Stomach (tissue), 9 donors: ENCODE results near the gene ART4. TPM values are rescaled to one million over a fixed set of nuclear protein-coding genes. Genes with fewer than 3 reads are reported as not detected.

Source experiments
- DNase-seq, 2 donors: peaks; one replicate each; pipeline versions ENCODE4 v3.0.0 to v3.0.0-alpha.2; 2013 to 2019
- H3K27ac ChIP-seq, 5 donors: fragments of 200-600 bp in 4 of 5; sonication (generic) in 4 of 5; one replicate each; pipeline ENCODE4 v1.5.1; 2013 to 2019; ENCODE audit warnings: mild to moderate bottlenecking in 1 of 5, moderate library complexity in 1 of 5
- H3K27me3 ChIP-seq, 3 donors: fragments of 200-600 bp; sonication (generic); one replicate each; pipeline ENCODE4 v1.5.1; 2017 to 2019; ENCODE audit warnings: mixed run types in 1 of 3
- H3K36me3 ChIP-seq, 4 donors: fragments of 200-600 bp; sonication (generic); 1 replicate in 3 of 4; 2 replicates in 1 of 4; pipeline ENCODE4 v1.5.1; 2016 to 2019
- H3K4me1 ChIP-seq, 4 donors: fragments of 200-600 bp; sonication (generic); one replicate each; pipeline ENCODE4 v1.5.1; 2016 to 2019
- H3K4me3 ChIP-seq, 4 donors: fragments of 200-600 bp; sonication (generic) in 3 of 4; one replicate each; pipeline ENCODE4 v1.5.1; 2016 to 2019; ENCODE audit warnings: mild to moderate bottlenecking in 1 of 4
- H3K9me3 ChIP-seq, 4 donors: fragments of 200-600 bp; sonication (generic); one replicate each; pipeline ENCODE4 v1.5.1; 2016 to 2019
- EP300 ChIP-seq: sonication (generic); formaldehyde crosslinking; IDR thresholded peaks from one replicate; pipeline ENCODE4 v1.6.1; 2017; ENCODE audit warnings: antibody characterized with exemption
- POLR2A ChIP-seq, 4 donors: fragments of 450-650 bp; IDR thresholded peaks; one replicate each; pipeline ENCODE4 v1.6.1; 2016; ENCODE audit warnings: antibody characterized with exemption in 4 of 4, control low read depth in 2 of 4, mild to moderate bottlenecking in 1 of 4, moderate library complexity in 1 of 4
- POLR2AphosphoS5 ChIP-seq, 3 donors: sonication (generic); formaldehyde crosslinking; IDR thresholded peaks; one replicate each; pipeline ENCODE4 v1.6.1; 2016; ENCODE audit warnings: antibody characterized with exemption in 3 of 3
- WGBS, 5 donors: extraction: QIAGEN DNeasy Blood & Tissue Kit in 3 of 5; methylation state at CpG; one replicate each; pipeline versions ENCODE4 v1.1.5 to v1.1.7; 2013 to 2018; 5-methylcytosine and 5-hydroxymethylcytosine counted together
- intact Hi-C: fragments of 100-400 bp; cut with DNase I; formaldehyde crosslinking; loops from one replicate; pipeline ENCODE4 v1.15.1; 2023; ENCODE audit warnings: low total_unique reads
- polyA plus RNA-seq, 3 donors: library from polyadenylated mRNA; stranded (reverse); fragments of 200-250 nt; gene quantifications; one replicate each; pipeline ENCODE4 v1.2.3, GENCODE V29; 2013
- total RNA-seq, 5 donors: library from RNA; depleted of rRNA; stranded (reverse); fragments of >200 nt; gene quantifications; one replicate each; pipeline versions ENCODE4 v1.1.0 to v1.2.3, GENCODE V29; 2014 to 2016
- TF ChIP-seq, protein P1 (sequence below), 7 experiments: fragments of 450-650 bp in 4 of 7; fragments of 200-600 bp in 3 of 7; sonication (generic) in 3 of 7; IDR thresholded peaks; one replicate each; pipeline ENCODE4 v1.5.1; 2016 to 2019; ENCODE audit warnings: antibody characterized with exemption in 7 of 7, control low read depth in 2 of 7, mild to moderate bottlenecking in 1 of 7
- donor health status: healthy with polysubstance abuse.
- donor health status: Bipolar disorder and iron deficiency.
- donor health status: healthy.

The ART4 gene
- total and polyA plus RNA-seq, 8 donors: 0.03 to 2.0 (median 1.2) TPM; not detected in 4

DNA sequence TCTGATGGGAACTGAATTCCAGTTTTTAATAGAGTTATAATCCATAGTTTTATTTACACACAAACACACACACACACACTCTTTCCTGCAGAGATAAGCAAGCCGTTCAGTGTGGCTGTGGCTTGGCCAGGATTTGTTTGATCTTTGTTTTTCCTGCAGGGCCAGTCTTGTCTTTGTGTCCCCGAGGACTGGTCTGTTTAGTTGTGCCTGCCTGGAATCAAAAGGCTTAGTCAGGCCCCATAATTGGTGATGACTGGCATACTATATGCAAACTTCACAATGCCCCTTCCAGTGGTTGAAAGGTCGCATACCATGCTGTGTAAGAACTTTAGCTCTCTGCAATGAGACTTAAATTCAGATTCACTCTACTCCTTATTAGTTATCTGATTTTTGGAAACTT, 66.1 kb downstream of the ART4 start:
- intact Hi-C loops: no loop called here
- DNase-seq: peak; percentile 72 to 84
- no peaks in the 10 kb centered on the region for H3K27me3 ChIP-seq
- no peaks in the 10 kb centered on the region for H3K9me3 ChIP-seq
- no peaks in the 10 kb centered on the region for H3K36me3 ChIP-seq
- TF ChIP-seq POLR2AphosphoS5 (IDR thresholded peaks at IDR 0.05): peak in 2 of 3 donors; percentile 53 to 74
- TF ChIP-seq EP300: no peak
- TF ChIP-seq POLR2A (IDR thresholded peaks at IDR 0.05): no peak
- H3K4me3 ChIP-seq: no peak overlapping the region
- H3K27ac ChIP-seq: peak overlapping the region; percentile 6 to 99 (median 96)
- H3K4me1 ChIP-seq: peaks cover 16 to 46% (median 27%) of the 10 kb centered on the region in 4 donors
- 20 to 50% (median 26%) methylated on average over 3 of the region's 3 CpGs for WGBS, 5 donors

DNA sequence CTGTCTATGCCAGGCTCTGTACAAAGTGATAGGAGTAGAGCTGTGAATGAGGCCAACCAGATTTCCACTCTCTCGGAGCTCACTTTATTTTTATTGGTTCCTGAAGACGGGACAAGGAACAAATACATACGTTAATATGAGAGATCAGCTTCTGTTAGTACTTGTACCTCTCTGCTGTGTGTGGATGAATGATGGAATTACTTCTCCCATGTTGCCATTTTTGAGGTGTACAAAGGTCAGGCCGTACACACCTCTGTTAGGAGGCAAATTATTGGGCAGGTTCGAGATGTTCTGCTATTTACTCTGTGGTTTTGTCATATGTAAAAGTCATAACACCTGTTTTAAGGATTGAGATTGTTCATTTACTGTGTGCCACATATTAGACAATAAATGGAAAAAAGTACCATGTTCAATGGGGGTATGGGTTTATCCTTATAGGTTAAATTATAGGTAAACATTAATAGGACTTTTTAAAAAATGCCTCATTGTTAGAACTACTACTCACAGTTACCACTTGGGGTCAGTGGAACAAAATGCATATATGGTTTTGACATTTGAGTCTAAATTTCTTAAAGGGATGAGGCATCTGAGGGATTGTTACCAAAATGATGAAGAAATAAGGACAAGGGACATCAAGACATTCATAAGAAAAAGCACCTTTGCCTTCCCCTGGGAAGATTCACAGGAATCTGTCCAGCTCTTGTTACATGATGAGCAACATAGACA, 66.9 kb downstream of the ART4 start:
- whole genome bisulfite sequencing, 5 donors: 34 to 51% (median 45%) methylated on average over 5 of the region's 5 CpGs
- Histone ChIP-seq H3K27me3 (no peaks in the 10 kb centered on the region), H3K4me3 (peak overlapping the region in 3 of 4 donors; percentile 60 to 73 (median 73)), H3K36me3 (no peaks in the 10 kb centered on the region), H3K4me1 (peaks cover 16 to 51% (median 30%) of the 10 kb centered on the region in 4 donors), H3K9me3 (no peaks in the 10 kb centered on the region), H3K27ac (peak overlapping the region; percentile 52 to 99 (median 97))
- TF ChIP-seq EP300 (no peak), POLR2A (IDR thresholded peaks at IDR 0.05) (no peak), POLR2AphosphoS5 (IDR thresholded peaks at IDR 0.05) (no peak)
- TF ChIP-seq, protein P1, sequence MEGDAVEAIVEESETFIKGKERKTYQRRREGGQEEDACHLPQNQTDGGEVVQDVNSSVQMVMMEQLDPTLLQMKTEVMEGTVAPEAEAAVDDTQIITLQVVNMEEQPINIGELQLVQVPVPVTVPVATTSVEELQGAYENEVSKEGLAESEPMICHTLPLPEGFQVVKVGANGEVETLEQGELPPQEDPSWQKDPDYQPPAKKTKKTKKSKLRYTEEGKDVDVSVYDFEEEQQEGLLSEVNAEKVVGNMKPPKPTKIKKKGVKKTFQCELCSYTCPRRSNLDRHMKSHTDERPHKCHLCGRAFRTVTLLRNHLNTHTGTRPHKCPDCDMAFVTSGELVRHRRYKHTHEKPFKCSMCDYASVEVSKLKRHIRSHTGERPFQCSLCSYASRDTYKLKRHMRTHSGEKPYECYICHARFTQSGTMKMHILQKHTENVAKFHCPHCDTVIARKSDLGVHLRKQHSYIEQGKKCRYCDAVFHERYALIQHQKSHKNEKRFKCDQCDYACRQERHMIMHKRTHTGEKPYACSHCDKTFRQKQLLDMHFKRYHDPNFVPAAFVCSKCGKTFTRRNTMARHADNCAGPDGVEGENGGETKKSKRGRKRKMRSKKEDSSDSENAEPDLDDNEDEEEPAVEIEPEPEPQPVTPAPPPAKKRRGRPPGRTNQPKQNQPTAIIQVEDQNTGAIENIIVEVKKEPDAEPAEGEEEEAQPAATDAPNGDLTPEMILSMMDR (IDR thresholded peaks at IDR 0.05): no peak
- intact Hi-C loops: no loop called here
- peak in 1 of 2 donors; percentile 50 for DNase-seq

DNA sequence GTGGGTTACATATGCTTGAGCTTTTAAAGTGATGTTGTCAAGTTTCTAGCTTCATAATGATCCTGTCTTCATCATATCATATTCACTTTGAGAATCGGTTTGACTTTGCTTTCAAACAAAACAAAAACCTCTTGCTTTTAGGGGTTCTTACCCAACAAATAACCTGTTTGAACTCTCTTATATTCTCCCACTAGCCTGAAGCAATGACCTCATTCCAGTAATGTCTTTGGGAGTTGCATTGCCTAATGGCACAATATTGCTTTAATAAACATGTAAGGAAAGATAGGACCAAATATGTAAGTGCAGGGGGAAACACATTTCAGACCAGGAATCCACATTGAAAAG, 67.7 kb downstream of the ART4 start:
- no peaks in the 10 kb centered on the region for H3K9me3 ChIP-seq
- 16 to 38% (median 26%) methylated on average over 1 of the region's 1 CpG for WGBS, 5 donors
- peak overlapping the region in 4 of 5 donors; percentile 96 to 99 (median 98) for H3K27ac ChIP-seq
- intact Hi-C loops: no loop called here
- H3K4me3 ChIP-seq: peak overlapping the region; percentile 60 to 91 (median 73)
- no peaks in the 10 kb centered on the region for H3K36me3 ChIP-seq
- peak in 1 of 2 donors; percentile 60 for DNase-seq
- TF ChIP-seq EP300 (no peak), POLR2A (IDR thresholded peaks at IDR 0.05) (no peak), POLR2AphosphoS5 (IDR thresholded peaks at IDR 0.05) (no peak)
- TF ChIP-seq, protein P1 (IDR thresholded peaks at IDR 0.05): no peak
- H3K4me1 ChIP-seq: peaks cover 16 to 53% (median 32%) of the 10 kb centered on the region in 4 donors
- no peaks in the 10 kb centered on the region for H3K27me3 ChIP-seq

Other genes starting within 250 kb of the ART4 start
- 10 to 100 TPM in 1 of 5 donors, 1 to 10 TPM in 1, not detected in 3; 2.6 to 31.0 TPM for gene GUCY2C, start 146.9 kb downstream of the ART4 start, total RNA-seq
- gene GUCY2C, start 146.9 kb downstream of the ART4 start, polyA plus RNA-seq: under 1 TPM in 2 of 3 donors, not detected in 1; 0.05 to 0.31 TPM
- 10 to 100 TPM in 4 of 5 donors, 1 to 10 TPM in 1; 1.4 to 65.9 (median 19.2) TPM for gene WBP11, start 40.0 kb downstream of the ART4 start, total RNA-seq
- gene WBP11, start 40.0 kb downstream of the ART4 start, polyA plus RNA-seq: 10 to 100 TPM; 12.7 to 16.0 (median 13.0) TPM
- gene C12orf60, start 39.9 kb downstream of the ART4 start, total RNA-seq: 1 to 10 TPM in 3 of 5 donors, not detected in 2; 1.0 to 3.1 (median 1.5) TPM
- 1 to 10 TPM; 1.1 to 2.4 (median 1.4) TPM for gene C12orf60, start 39.9 kb downstream of the ART4 start, polyA plus RNA-seq
- gene SMCO3, start 29.3 kb downstream of the ART4 start, total RNA-seq: 1 to 10 TPM in 1 of 5 donors, not detected in 4; 2.4 TPM
- gene SMCO3, start 29.3 kb downstream of the ART4 start, polyA plus RNA-seq: not detected
- gene MGP, start 42.3 kb upstream of the ART4 start, total RNA-seq: 100 to 1,000 TPM in 4 of 5 donors, 10 to 100 TPM in 1; 67.7 to 362 (median 187) TPM
- 10 to 100 TPM; 52.4 to 83.5 (median 66.7) TPM for gene MGP, start 42.3 kb upstream of the ART4 start, polyA plus RNA-seq
- 10 to 100 TPM in 1 of 5 donors, 1 to 10 TPM in 3, not detected in 1; 1.1 to 12.3 (median 1.3) TPM for gene ERP27, start 95.0 kb upstream of the ART4 start, total RNA-seq
- 1 to 10 TPM; 1.1 to 3.5 (median 1.5) TPM for gene ERP27, start 95.0 kb upstream of the ART4 start, polyA plus RNA-seq
- 10 to 100 TPM; 13.4 to 74.2 (median 47.0) TPM for gene ARHGDIB, start 118.1 kb upstream of the ART4 start, total RNA-seq
- gene ARHGDIB, start 118.1 kb upstream of the ART4 start, polyA plus RNA-seq: 100 to 1,000 TPM in 1 of 3 donors, 10 to 100 TPM in 2; 82.2 to 127 (median 95.2) TPM
- not detected for gene PDE6H, start 129.5 kb upstream of the ART4 start, total RNA-seq
- gene PDE6H, start 129.5 kb upstream of the ART4 start, polyA plus RNA-seq: not detected